HCT116 (cell line): ENCODE results near the gene FAM193A. TPM values are rescaled to one million over a fixed set of nuclear protein-coding genes. Genes with fewer than 3 reads are reported as not detected.
"Not testable (repeated sequence)": the region's sequence is repeated elsewhere in the genome, so short reads cannot be mapped to it uniquely, and the experiment has no call there.

ENCODE experiments used
- ATAC-seq: fragments of 200-7000 bp; cut with Tn5 transposase; 2 replicates; pipeline ENCODE4 v1.9.1; 2020; ENCODE audit warnings: mild to moderate bottlenecking, moderate library complexity
- BruUV-seq: library from RNA; stranded (reverse); fragments of 400-500 nt; replicated peaks from 2 replicates; lab custom pipeline; 2021; lab: Mats Ljungman, UMichigan
- CTCF ChIA-PET: fragments of 300-600 bp; sonication (Branson Sonifier 250); formaldehyde crosslinking; loops from one replicate; lab custom pipeline; 2021; ENCODE audit warnings: antibody characterized with exemption; lab: Charles Lee
- POLR2A ChIA-PET: fragments of 300-600, 350-600 bp; sonication (Branson Sonifier 250); formaldehyde crosslinking; loops from one replicate; lab custom pipeline; 2021; ENCODE audit warnings: antibody characterized with exemption; lab: Charles Lee
- RAD21 ChIA-PET, 2 experiments: fragments of 300-600 bp; sonication (Branson Sonifier 250); formaldehyde crosslinking; loops; one replicate each; lab custom pipeline; 2023; ENCODE audit warnings: low total read pairs in 2 of 2; ENCODE audit not compliant: uncharacterized antibody in 2 of 2, unreplicated experiment in 2 of 2, low non-redundant PET in 1 of 2; lab: Charles Lee
- DNase-seq: peaks from one replicate; pipeline ENCODE4 v3.0.0-alpha.2; 2010; ENCODE audit warnings: low read depth, low spot score
- H2AFZ ChIP-seq: fragments of 200-600 bp; shearing (Covaris generic), sonication (generic); 2 replicates; pipeline ENCODE4 v1.6.1; 2017; ENCODE audit warnings: low read depth, mixed run types, mixed read lengths, antibody characterized with exemption, low read length; ENCODE audit not compliant: poor library complexity, severe bottlenecking
- H3K27ac ChIP-seq: 2 replicates; pipeline ENCODE4 v1.5.1; 2012; ENCODE audit warnings: low read depth, low read length
- H3K27me3 ChIP-seq: fragments of 200-600 bp; sonication (generic); 2 replicates; pipeline ENCODE4 v1.6.1; 2016; ENCODE audit warnings: mixed run types, low read length, mixed read lengths; ENCODE audit not compliant: insufficient read depth
- H3K36me3 ChIP-seq, 2 experiments: fragments of 200-500 bp in 1 of 2; fragments of 200-600 bp in 1 of 2; sonication (Bioruptor generic) in 1 of 2; sonication (generic) in 1 of 2; 2 replicates each; pipeline versions ENCODE4 v1.5.1 to v1.6.1; 2014 to 2016; ENCODE audit warnings: low read length in 2 of 2, inconsistent platforms in 1 of 2, mixed read lengths in 1 of 2, mixed run types in 1 of 2; ENCODE audit not compliant: insufficient read depth in 2 of 2, control insufficient read depth in 1 of 2
- H3K4me1 ChIP-seq, 2 experiments: fragments of 200-600 bp in 1 of 2; sonication (generic) in 1 of 2; 2 replicates each; pipeline versions ENCODE4 v1.5.1 to v1.6.1; 2012 to 2017; ENCODE audit warnings: low read length in 2 of 2, inconsistent platforms in 1 of 2, mild to moderate bottlenecking in 1 of 2, mixed read lengths in 1 of 2, mixed run types in 1 of 2, moderate library complexity in 1 of 2; ENCODE audit not compliant: insufficient read depth in 2 of 2, control insufficient read depth in 1 of 2
- H3K4me2 ChIP-seq: fragments of 200-600 bp; sonication (generic); 2 replicates; pipeline ENCODE4 v1.6.1; 2017; ENCODE audit warnings: mixed run types, low read length, mixed read lengths
- H3K4me3 ChIP-seq, 2 experiments: fragments of 200-600 bp in 1 of 2; sonication (generic) in 1 of 2; replicated peaks in 1 of 2; 2 replicates each; pipeline ENCODE4 v1.5.1; 2011 to 2016; ENCODE audit warnings: low read length in 2 of 2, control low read depth in 1 of 2, low read depth in 1 of 2, mild to moderate bottlenecking in 1 of 2, mixed read lengths in 1 of 2, mixed run types in 1 of 2
- H3K79me2 ChIP-seq: fragments of 200-600 bp; sonication (generic); 2 replicates; pipeline ENCODE4 v1.6.1; 2017; ENCODE audit warnings: mild to moderate bottlenecking, mixed run types, low read length, moderate library complexity, mixed read lengths; ENCODE audit not compliant: insufficient read depth
- H3K9ac ChIP-seq: fragments of 200-600 bp; sonication (generic); 2 replicates; pipeline ENCODE4 v1.6.1; 2016; ENCODE audit warnings: low read length, mixed read lengths
- H3K9me2 ChIP-seq: fragments of 200-600 bp; sonication (generic), shearing (Covaris generic); 2 replicates; pipeline ENCODE4 v1.6.1; 2017; ENCODE audit warnings: mixed run types, mild to moderate bottlenecking, moderate library complexity; ENCODE audit not compliant: insufficient read depth
- H3K9me3 ChIP-seq, 2 experiments: fragments of 200-500 bp in 1 of 2; fragments of 200-600 bp in 1 of 2; sonication (Bioruptor generic) in 1 of 2; sonication (generic) in 1 of 2; 2 replicates each; pipeline ENCODE4 v1.6.1; 2014 to 2017; ENCODE audit warnings: low read length in 2 of 2, mixed read lengths in 2 of 2, inconsistent platforms in 1 of 2, low read depth in 1 of 2, mild to moderate bottlenecking in 1 of 2, mixed run types in 1 of 2, moderate library complexity in 1 of 2; ENCODE audit not compliant: control insufficient read depth in 1 of 2, insufficient read depth in 1 of 2
- H4K20me1 ChIP-seq: fragments of 200-600 bp; sonication (generic), shearing (Covaris generic); 2 replicates; pipeline ENCODE4 v1.6.1; 2017; ENCODE audit warnings: mixed run types, mild to moderate bottlenecking, moderate library complexity; ENCODE audit not compliant: insufficient read depth
- CBX3 ChIP-seq: IDR thresholded peaks from 2 replicates; pipeline ENCODE4 v1.6.1; 2012; ENCODE audit warnings: low read depth
- CEBPB ChIP-seq: IDR thresholded peaks from 2 replicates; pipeline ENCODE4 v1.6.1; 2012; ENCODE audit warnings: low read depth
- EGR1 ChIP-seq: IDR thresholded peaks from 2 replicates; pipeline ENCODE4 v1.6.1; 2012; ENCODE audit warnings: low read depth
- ELF1 ChIP-seq: IDR thresholded peaks from 2 replicates; pipeline ENCODE4 v1.6.1; 2012; ENCODE audit warnings: low read depth, borderline replicate concordance
- EZH2 ChIP-seq: fragments of 200-600 bp; sonication (generic); IDR thresholded peaks from 2 replicates; pipeline ENCODE4 v1.6.1; 2017; ENCODE audit warnings: antibody characterized with exemption, mixed run types
- JUND ChIP-seq: IDR thresholded peaks from 2 replicates; pipeline ENCODE4 v1.6.1; 2012
- MAX ChIP-seq: IDR thresholded peaks from 2 replicates; pipeline ENCODE4 v1.6.1; 2012
- POLR2A ChIP-seq: IDR thresholded peaks from 2 replicates; pipeline ENCODE4 v1.7.0; 2011; ENCODE audit warnings: borderline replicate concordance; ENCODE audit not compliant: insufficient read depth, insufficient read length; ENCODE audit errors: extremely low read depth
- RAD21 ChIP-seq: IDR thresholded peaks from 2 replicates; pipeline ENCODE4 v1.6.1; 2012; ENCODE audit warnings: low read depth, mild to moderate bottlenecking
- REST ChIP-seq: IDR thresholded peaks from 2 replicates; pipeline ENCODE4 v1.6.1; 2012; ENCODE audit warnings: low read depth
- SIN3A ChIP-seq: IDR thresholded peaks from 2 replicates; pipeline ENCODE4 v1.6.1; 2012; ENCODE audit warnings: low read depth
- SP1 ChIP-seq: IDR thresholded peaks from 2 replicates; pipeline ENCODE4 v1.6.1; 2012; ENCODE audit warnings: low read depth
- SRF ChIP-seq: IDR thresholded peaks from 2 replicates; pipeline ENCODE4 v1.6.1; 2012; ENCODE audit warnings: low read depth
- ZBTB33 ChIP-seq: IDR thresholded peaks from 2 replicates; pipeline ENCODE4 v1.6.1; 2011; ENCODE audit warnings: mild to moderate bottlenecking, low read length, moderate library complexity; ENCODE audit not compliant: insufficient replicate concordance; ENCODE audit errors: extremely low read depth
- ZNF274 ChIP-seq: fragments of 200-500 bp; sonication (Bioruptor generic); IDR thresholded peaks from 2 replicates; pipeline ENCODE4 v1.6.1; 2014; ENCODE audit warnings: mild to moderate bottlenecking, low read depth, low read length, inconsistent platforms
- intact Hi-C: fragments of 100-400 bp; cut with micrococcal nuclease; formaldehyde crosslinking; loops from 2 replicates; pipeline ENCODE4 v1.10.0; 2022
- total RNA-seq: library from RNA; stranded (reverse); gene quantifications from one replicate; pipeline ENCODE4 v1.2.1, GENCODE V29; 2021; ENCODE audit not compliant: unreplicated experiment
- TF ChIP-seq, protein P1 (sequence below): IDR thresholded peaks from 2 replicates; pipeline ENCODE4 v1.6.1; 2012

The FAM193A gene
- total RNA-seq, 1 experiment from 2014 or later: 15.7 TPM

- not testable (repeated sequence) for BruUV-seq
Measured at GRCh38 chr4:2636994-2637393, 100.5 kb downstream of the FAM193A start.

GRCh38 chr4:2637956-2638552 lies 101.6 kb downstream of the FAM193A start:
- H4K20me1 ChIP-seq: 0 out of 2 replicates have a peak, but pooled peaks cover 5% of the 10 kb centered on the region
- H3K27ac ChIP-seq: no peak overlapping the region
- ChIA-PET RAD21 (no interaction called here), POLR2A (no interaction called here), CTCF (no interaction called here)
- ATAC-seq: no peak
- peaks cover 10 to 17% of the 10 kb centered on the region in 2 experiments; a peak in 3 of 4 replicates for H3K36me3 ChIP-seq
- H2AFZ ChIP-seq: no peak overlapping the region
- no peak overlapping the region for H3K9ac ChIP-seq
- intact Hi-C loops: no loop called here
- BruUV-seq: no TSS peak
- H3K4me1 ChIP-seq: no peaks in the 10 kb centered on the region
- no peak for DNase-seq
- peaks cover 8% of the 10 kb centered on the region for H3K79me2 ChIP-seq
- no peak overlapping the region for H3K4me2 ChIP-seq
- no peaks in the 10 kb centered on the region for H3K9me2 ChIP-seq
- H3K9me3 ChIP-seq: no peaks in the 10 kb centered on the region
- no peaks in the 10 kb centered on the region for H3K27me3 ChIP-seq
- H3K4me3 ChIP-seq: no peak overlapping the region
- no peak for TF ChIP-seq CBX3
- no peak for TF ChIP-seq SIN3A
- no peak for TF ChIP-seq ELF1
- no peak for TF ChIP-seq SRF
- no peak for TF ChIP-seq SP1
- TF ChIP-seq MAX: no peak
- no peak for TF ChIP-seq JUND
- TF ChIP-seq, protein P1, sequence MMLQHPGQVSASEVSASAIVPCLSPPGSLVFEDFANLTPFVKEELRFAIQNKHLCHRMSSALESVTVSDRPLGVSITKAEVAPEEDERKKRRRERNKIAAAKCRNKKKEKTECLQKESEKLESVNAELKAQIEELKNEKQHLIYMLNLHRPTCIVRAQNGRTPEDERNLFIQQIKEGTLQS: no peak
- TF ChIP-seq REST: no peak
- TF ChIP-seq ZNF274: no peak
- no peak for TF ChIP-seq RAD21
- TF ChIP-seq EGR1: no peak
- TF ChIP-seq ZBTB33: no peak
- no peak for TF ChIP-seq CEBPB
- TF ChIP-seq EZH2: no peak
- no peak for TF ChIP-seq POLR2A

More at GRCh38 chr4:2636994-2637393, 100.5 kb downstream of the FAM193A start:
- intact Hi-C loops, H4K20me1 ChIP-seq, H3K79me2 ChIP-seq, CTCF ChIA-PET, ATAC-seq, RAD21 ChIA-PET, H3K27me3 ChIP-seq, H3K9me2 ChIP-seq, H3K9me3 ChIP-seq, H3K9ac ChIP-seq, H3K4me1 ChIP-seq, H3K27ac ChIP-seq, H3K4me2 ChIP-seq, POLR2A ChIA-PET, H3K4me3 ChIP-seq, H2AFZ ChIP-seq, DNase-seq: not testable (repeated sequence)
- H3K36me3 ChIP-seq: peaks cover 10 to 17% of the 10 kb centered on the region in 2 experiments; a peak in 3 of 4 replicates
